UCSD-AML1 (cell line): Measurements from ENCODE around the gene BRPF3.

Experiments
- DNase-seq: peaks from one replicate; lab custom pipeline; 2025; ENCODE audit not compliant: unreplicated experiment; lab: John Stamatoyannopoulos, UW

BRPF3 gene

DNA sequence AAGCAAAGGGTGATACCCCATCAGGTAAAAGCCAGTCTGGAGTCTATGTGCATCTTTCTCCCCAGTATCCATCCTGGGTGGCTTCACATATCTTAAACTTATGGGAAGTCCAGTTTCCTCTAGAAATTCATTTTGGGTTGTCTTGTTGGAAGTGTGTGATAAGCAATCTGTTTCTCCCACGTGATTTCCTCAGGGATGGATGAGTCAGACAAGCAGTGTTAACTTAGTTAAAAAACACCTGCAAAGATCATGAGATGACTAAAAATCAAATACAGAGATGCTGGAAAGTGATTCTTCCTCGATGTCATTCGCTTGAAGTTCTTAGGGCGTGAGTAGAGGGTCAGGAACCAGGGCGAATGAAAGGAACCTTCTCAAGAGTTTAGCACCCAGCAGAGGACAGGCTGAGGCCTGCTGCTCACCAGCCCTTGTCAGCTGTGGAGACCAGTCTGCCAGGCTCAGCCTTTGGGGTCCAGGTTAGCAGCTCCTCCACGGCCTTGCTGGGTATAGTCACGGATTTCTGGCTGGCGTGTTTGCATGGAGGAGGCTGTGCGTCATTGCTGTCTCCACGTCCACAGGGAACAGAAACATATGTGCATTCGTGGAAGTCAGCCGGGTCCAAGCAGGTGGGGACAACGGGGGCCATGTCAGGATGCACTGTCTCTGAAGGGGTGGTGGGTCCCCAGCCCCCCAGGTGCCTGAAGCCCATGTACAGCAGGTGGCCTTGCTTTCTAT lies 70.5 kb downstream of the BRPF3 start:
- DNase-seq, result no peak

DNA sequence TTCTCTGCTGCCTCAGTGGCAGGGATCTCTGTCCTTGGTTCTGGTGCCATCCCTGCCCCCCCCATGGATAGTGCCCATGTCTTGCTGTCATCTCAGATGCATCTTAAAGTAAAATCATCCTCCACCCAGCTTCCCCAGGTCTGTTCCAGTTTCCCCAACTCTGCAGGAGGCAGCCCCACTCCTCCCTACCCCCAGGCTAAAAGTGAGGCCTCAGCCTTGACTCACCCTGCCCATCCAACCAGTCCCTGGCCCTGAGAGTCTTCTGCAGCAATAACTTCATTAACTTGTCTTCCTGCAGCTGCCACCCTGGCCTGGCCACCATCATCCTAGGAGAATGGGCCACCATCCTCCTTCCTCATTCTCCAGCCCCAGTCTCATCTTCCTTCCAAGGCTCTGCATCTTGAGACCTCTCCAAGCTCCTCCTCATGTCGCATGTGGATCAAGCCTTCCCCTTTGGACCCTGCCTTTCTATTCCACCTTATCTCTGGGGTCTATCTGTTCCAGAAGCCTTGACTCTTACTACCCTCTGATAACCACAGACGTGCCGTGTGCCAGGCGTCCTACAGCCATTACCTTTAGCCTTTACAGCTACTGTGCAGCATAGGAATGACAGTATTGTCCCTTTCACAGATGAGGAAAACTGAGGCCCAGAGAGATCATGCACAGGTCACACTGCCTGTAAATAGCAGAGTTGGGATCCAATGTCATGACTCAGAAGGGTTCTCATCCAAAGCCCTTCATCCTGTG lies 71.4 kb downstream of the BRPF3 start:
- no peak for DNase-seq

DNA sequence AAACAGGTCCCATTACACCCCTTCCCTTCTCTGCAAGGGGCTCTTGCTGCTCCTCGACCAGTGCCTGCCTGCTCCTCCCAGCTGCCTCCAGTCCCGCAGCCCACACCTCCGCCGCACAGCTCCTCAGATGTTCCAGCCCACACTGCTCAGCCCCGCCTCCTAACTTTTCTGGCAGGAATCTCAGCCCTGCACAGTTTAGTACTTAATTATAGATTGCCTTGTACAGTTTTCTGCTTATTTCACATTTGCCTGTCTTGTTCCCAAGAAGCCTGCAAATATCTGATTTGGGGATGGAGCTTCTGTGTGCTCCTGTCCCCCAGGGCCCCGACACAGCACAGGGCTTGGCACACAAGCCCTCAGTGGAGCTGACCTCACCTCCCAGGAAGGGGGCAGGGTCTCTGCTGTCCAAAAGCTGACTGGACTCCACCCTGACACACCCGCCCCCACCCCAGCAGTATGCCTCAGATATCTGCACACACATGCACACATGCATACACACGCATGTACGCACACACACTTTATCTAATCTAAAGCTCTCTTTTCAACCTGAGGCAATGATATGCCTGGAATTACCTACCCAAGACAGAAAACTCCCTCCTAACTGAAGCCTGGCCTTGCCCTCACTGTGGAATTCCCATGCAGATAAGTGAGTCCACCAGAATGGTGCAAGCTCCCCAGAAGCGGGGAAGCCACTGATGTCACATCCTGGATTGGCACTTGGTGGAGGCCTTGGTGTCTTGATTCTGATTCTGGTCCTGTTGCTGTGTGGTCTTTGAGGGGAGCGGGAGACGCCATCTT lies 72.1 kb downstream of the BRPF3 start:
- DNase-seq, result no peak

DNA sequence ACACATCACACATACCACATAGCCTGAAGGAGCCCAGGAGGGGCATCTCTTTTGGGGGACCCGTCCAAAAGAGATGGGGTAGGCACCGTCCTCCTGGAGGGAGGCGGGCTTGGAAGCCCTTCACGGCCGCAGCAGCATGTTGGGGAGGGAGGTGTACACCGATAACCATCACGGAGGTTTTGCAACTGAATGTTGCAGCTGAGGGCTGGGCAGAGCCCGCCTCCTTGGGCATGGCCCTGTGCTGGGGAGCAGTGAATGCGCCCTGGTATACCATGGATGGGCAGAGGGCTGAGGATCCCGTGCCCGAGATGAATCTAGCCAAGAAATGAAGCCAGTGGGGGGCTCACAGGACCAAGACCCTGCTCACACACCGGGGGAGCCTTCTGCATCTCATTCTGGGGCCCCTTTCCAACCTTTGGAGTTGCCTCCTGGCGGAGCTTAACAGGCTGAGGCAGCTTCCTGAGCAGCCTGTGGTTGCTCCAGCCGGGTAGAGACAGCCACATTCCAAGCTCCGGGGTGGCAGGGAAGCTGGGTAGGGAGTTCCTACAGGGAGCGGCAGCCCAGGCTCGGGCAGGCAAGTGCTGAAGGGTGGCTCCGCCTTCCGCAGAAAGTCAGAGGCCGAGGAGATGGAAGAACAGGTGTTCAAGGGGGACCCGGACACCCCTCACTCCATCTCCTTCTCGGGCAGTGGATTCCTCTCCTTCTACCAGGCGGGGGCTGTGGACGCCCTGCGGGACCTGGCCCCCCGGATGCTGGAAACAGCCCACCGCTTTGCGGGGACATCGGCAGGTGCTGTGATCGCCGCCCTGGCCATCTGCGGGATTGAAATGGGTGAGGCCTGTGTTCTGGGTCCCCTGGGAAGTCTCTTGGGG lies 73.5 kb downstream of the BRPF3 start, which contains the start of gene PNPLA1:
Gene PNPLA1, plus strand, starts transcription at position 227 of the 872 bp plus-strand sequence. Its CDS starts 400 bp downstream, at position 627.
- DNase-seq, result no peak

DNA sequence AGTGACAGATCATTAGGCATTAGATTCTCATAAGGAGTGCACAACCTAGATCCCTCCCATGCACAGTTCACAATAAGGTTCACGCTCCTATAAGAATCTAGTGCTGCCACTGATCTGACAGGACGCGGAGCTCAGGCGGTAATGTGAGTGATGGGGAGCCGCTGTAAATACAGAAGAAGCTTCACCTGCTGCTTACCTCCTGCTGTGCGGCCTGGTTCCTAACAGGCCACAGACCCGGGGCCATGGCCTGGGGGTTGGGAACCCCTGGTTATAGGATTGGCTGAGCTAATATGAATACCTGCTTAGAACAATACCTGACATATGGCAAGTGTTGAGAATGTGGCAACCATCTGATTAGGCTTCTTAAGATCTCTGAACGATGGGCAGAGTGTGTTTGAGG lies 75.7 kb downstream of the BRPF3 start:
- DNase-seq, result no peak

DNA sequence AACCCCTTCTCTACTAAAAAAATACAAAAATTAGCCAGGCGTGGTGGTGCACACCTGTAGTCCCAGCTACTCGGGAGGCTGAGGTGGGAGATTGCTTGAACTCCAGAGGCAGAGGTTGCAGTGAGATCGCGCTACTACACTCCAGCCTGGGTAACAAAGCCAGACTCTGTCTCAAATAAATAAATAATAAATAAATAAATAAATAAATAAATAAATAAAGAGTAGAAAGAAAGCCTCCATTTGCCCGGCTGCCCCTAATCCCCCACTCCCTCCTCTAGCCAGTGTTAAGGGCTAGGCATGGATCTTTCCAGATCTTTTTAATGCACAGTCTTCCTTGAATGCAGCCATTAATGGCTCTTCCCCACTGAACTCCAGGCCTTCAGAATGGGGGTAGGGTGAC lies 76.5 kb downstream of the BRPF3 start:
- no peak for DNase-seq

DNA sequence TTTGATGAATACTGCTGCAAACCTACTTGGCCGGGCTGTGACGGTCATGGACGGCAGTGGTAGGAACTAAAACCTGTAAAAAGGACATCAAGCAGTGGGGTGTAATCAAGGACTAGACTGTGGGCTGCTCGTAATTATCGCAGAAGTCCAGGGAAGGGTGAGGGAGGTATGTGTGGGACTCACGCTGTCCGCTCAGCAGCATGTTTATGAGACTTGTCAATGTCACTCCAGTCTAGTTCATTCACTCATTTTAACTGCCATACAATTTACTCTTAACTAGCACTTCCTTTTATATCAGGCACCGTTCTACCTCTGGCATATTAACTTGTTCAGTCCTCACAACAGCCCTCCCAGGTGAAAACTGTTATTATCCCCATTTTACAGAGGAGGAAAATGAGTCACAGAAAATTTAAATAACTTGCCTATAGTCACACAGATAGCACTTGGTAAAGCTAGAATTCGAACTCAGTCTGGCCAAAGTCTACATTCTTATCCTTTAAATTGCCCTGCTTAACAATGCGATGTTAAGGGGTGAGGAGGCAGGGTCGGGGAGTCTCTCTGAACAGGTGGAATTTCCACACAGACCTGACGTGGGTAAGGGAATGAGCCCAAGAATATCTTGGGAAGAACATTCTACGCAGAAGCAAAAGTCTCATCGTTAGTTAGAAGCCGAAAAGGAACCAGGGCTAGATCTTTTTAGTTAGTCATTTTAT lies 77.4 kb downstream of the BRPF3 start:
- no peak for DNase-seq

DNA sequence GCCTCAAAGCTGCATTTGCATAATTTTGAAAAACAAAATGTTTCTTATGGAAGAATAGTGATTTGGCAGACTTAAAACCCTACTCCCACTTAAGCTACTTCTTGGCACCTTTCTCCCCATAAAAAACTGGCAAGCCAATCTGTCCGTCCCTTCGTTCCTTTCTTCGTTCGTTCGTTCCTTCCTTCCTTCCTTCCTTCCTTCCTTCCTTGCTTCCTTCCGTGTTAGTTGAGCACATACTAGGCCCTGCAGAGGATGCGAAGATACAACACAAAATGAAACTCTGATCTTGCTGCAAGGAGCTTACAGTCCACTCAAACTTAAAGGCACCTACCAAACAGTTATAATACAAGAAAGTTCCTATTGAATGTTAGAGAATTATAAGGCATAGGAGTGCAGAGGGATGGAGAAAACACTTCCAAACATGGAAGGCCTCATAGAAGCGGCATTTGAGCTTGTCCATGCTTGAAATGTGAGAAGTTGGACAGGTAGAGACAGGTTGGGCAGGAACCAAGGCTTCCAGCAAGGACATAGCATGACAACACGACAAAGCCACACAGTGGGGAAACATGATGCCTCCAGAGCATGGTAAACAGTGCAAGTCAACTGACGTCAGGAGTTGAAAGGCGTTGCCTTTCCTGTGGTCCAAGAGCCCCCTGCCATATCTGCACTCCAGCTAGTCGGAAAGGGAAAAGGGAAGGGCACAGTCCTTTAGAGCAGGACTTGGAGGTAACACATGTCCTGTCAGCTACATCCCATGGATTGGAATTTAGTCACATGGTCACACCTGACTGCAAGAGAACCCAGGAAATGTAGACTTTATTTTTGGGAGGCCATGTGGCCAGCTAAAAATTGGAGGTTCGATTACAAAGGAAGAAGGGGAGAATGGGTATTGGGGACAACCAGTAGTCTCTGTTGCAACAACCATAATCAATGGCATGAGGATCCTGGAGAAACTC lies 80.3 kb downstream of the BRPF3 start:
- DNase-seq, result no peak

DNA sequence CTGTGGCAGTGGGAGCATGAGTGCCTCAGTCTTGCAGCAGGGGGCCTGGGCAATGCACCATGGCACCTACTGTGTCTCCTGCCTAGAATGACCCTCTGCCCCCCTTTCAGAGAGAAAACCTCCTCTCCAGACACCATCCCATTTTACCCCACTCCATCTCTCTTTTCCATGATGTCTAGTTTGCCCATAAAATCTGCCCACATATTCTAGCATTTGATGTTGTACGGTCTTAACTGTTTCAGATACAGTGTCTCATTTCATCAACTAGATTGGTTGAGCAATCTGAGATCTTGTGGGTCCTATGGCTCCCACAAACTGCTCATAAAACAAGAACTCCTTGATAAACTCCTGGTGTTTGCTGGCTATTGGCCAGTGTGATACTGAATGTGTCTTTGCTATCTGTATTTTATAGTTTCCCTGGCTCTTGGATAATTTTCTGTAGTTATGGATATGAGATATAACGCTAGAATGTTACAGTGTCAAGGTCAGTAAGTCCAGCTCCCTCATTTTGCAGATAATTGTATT lies 81.5 kb downstream of the BRPF3 start:
- DNase-seq, result no peak

DNA sequence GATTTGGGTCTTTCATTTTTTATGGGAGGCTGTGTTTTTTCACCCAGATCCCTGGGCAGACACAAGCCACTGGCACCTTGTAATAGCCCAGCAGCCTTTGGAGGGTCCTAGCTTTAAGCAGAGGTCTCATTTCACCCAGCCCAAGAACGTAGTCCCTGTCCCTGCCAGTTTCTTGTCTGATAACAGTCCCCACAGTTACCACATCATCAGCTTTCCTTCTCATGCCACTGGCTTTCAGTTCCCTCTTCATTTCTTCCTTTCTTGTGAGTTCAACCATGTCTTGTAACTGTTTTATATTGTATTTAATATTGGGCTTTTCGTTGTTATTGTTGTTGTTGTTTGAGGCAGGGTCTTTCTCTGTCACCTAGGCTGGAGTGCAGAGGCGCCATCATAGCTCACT lies 83.9 kb downstream of the BRPF3 start:
- DNase-seq, result no peak

DNA sequence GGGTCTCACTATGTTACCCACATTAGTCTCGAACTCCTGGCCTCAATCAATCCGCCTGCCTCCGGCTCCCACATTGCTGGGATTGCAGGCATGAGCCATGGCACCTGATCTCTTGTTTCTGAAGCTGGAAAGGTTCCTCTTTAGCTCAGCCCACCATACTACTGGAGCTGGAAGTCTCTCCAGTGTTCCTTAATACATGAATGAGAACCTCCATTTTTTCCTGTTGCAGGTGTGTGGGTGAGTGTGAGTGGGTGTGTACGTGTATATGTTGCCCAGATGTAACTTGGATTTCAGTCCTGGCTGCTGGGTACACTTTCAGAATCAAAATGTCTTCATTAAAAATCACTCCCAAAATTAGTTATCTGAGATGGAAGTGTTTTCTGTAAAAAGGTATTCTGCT lies 84.4 kb downstream of the BRPF3 start:
- no peak for DNase-seq
